Smooth muscle cell (in vitro differentiated cells): ENCODE data around the gene FAM13C. TPM values are rescaled to one million over a fixed set of nuclear protein-coding genes. Genes with fewer than 3 reads are reported as not detected.

Experiments
- DNase-seq: peaks from one replicate; lab custom pipeline; 2025; ENCODE audit not compliant: unreplicated experiment; lab: John Stamatoyannopoulos, UW
- H2AFZ ChIP-seq: fragments of 200-600 bp; sonication (generic); 2 replicates; pipeline ENCODE4 v1.6.0; 2016; ENCODE audit warnings: antibody characterized with exemption, low read depth, mild to moderate bottlenecking
- H3F3A ChIP-seq: fragments of 200-600 bp; sonication (generic); 2 replicates; pipeline ENCODE4 v1.6.0; 2017; ENCODE audit warnings: antibody characterized with exemption, low read depth
- H3K27ac ChIP-seq: fragments of 200-600 bp; sonication (generic); 2 replicates; pipeline ENCODE4 v1.5.1; 2016; ENCODE audit warnings: low read depth, mild to moderate bottlenecking
- H3K27me3 ChIP-seq: fragments of 200-600 bp; sonication (generic); 2 replicates; pipeline ENCODE4 v1.6.1; 2016; ENCODE audit warnings: low read depth, mild to moderate bottlenecking
- H3K36me3 ChIP-seq: fragments of 200-600 bp; sonication (generic); 2 replicates; pipeline ENCODE4 v1.5.1; 2016; ENCODE audit warnings: low read depth
- H3K4me1 ChIP-seq: fragments of 200-600 bp; sonication (generic); 2 replicates; pipeline ENCODE4 v1.5.1; 2016; ENCODE audit warnings: low read depth
- H3K4me2 ChIP-seq: fragments of 200-600 bp; sonication (generic); 2 replicates; pipeline ENCODE4 v1.6.0; 2016; ENCODE audit warnings: mild to moderate bottlenecking
- H3K4me3 ChIP-seq: fragments of 200-600 bp; sonication (generic); 2 replicates; pipeline ENCODE4 v1.5.1; 2016; ENCODE audit warnings: mild to moderate bottlenecking
- H3K79me2 ChIP-seq: fragments of 200-600 bp; sonication (generic); 2 replicates; pipeline ENCODE4 v1.6.0; 2016; ENCODE audit warnings: low read depth, mild to moderate bottlenecking
- H3K9ac ChIP-seq: fragments of 200-600 bp; sonication (generic); 2 replicates; pipeline ENCODE4 v1.6.0; 2016; ENCODE audit warnings: low read depth
- H3K9me3 ChIP-seq: fragments of 200-600 bp; sonication (generic); replicated peaks from 2 replicates; pipeline ENCODE4 v1.5.1; 2016; ENCODE audit warnings: low read depth
- H4K20me1 ChIP-seq: fragments of 200-600 bp; sonication (generic); 2 replicates; pipeline ENCODE4 v1.6.0; 2016; ENCODE audit warnings: low read depth
- WGBS: methylation state at CpG from one replicate; pipeline ENCODE4 v1.1.7; 2016; ENCODE audit warnings: low lambda C conversion rate; 5-methylcytosine and 5-hydroxymethylcytosine counted together
- polyA plus RNA-seq: library from polyadenylated mRNA; unstranded; fragments of >200 nt; fragmentation: Nextera tagmentation; extraction: Ambion mirVana; gene quantifications from 2 replicates; pipeline ENCODE4 v1.2.1, GENCODE V29; 2016
- total RNA-seq: library from RNA; depleted of rRNA; stranded (reverse); fragments of >200 nt; gene quantifications from 2 replicates; pipeline ENCODE4 v1.2.3, GENCODE V29; 2014
- TF ChIP-seq, protein P1 (sequence below): fragments of 200-600 bp; sonication (generic); IDR thresholded peaks from 2 replicates; pipeline ENCODE4 v1.5.1; 2017; ENCODE audit warnings: borderline replicate concordance, mild to moderate bottlenecking, antibody characterized with exemption; ENCODE audit not compliant: insufficient read depth, poor library complexity, severe bottlenecking

The FAM13C gene
- total and polyA plus RNA-seq, 2 experiments from 2014 or later: not detected

DNA sequence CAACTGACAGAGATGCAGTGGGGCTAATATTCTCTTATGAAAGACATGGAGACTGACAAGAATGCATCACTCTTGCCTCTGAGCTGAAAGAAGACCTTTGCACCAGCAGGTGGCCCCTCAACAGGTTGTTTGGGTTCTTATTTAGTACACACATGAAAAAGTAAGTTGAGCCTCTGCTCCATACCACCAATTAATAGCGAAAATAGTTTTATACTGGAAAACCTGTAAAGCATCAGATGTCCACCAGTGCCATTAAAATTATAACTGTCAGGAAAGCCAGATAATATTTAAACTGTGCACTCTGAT is 26.3 kb upstream of the FAM13C start:
- H3K27ac ChIP-seq: peak overlapping the region; percentile 94
- TF ChIP-seq, protein P1, sequence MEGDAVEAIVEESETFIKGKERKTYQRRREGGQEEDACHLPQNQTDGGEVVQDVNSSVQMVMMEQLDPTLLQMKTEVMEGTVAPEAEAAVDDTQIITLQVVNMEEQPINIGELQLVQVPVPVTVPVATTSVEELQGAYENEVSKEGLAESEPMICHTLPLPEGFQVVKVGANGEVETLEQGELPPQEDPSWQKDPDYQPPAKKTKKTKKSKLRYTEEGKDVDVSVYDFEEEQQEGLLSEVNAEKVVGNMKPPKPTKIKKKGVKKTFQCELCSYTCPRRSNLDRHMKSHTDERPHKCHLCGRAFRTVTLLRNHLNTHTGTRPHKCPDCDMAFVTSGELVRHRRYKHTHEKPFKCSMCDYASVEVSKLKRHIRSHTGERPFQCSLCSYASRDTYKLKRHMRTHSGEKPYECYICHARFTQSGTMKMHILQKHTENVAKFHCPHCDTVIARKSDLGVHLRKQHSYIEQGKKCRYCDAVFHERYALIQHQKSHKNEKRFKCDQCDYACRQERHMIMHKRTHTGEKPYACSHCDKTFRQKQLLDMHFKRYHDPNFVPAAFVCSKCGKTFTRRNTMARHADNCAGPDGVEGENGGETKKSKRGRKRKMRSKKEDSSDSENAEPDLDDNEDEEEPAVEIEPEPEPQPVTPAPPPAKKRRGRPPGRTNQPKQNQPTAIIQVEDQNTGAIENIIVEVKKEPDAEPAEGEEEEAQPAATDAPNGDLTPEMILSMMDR: no peak

DNA sequence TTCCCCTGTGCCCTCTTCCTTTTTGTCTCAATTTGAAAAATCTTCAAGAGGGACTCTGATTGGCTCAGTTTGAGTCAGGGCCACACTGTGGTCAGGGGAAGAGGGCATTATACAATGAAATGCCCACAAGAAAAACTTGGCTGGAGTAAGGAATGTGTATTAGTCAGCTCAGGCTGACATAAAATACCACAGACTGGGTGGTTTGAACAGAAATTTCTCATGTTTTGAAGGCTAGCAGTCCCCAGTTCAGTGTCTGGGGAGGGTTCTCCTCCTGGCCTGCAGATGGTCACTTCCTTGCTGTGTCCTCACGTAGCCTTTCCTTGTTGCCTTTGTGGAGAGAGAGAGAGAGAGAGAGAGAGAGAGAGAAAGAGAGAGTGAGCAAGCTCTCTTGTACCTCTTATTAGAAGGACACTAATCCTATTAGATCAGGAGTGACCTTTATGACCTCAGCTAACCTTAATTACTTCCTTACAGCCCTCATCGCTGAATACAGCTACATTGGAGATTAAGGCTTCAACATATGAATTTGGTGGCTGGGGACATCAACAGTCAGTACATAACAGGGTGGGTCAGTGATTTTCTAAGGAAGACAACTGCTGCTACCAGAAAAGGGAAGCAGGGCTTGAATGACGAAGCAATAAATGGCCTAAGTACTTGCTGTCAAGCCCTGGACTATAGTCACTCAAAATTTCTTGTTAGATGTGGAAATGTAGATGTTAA is 25.8 kb upstream of the FAM13C start:
- no peaks in the 10 kb centered on the region for H4K20me1 ChIP-seq
- DNase-seq: no peak
- peak overlapping the region; percentile 51 for H2AFZ ChIP-seq
- H3K9ac ChIP-seq: peak overlapping the region; percentile 42
- H3K9me3 ChIP-seq: no peaks in the 10 kb centered on the region
- peaks cover 31% of the 10 kb centered on the region for H3K4me1 ChIP-seq
- H3K4me2 ChIP-seq: peak overlapping the region; percentile 56
- H3K27me3 ChIP-seq: no peaks in the 10 kb centered on the region
- no peaks in the 10 kb centered on the region for H3K36me3 ChIP-seq
- peak overlapping the region; percentile 94 for H3K27ac ChIP-seq
- H3K4me3 ChIP-seq: no peak overlapping the region
- WGBS: 39% methylated on average over 3 of the region's 3 CpGs
- TF ChIP-seq, protein P1: no peak
- no peaks in the 10 kb centered on the region for H3K79me2 ChIP-seq
- H3F3A ChIP-seq: peaks cover 16% of the 10 kb centered on the region

More for the DNA sequence above, 26.3 kb upstream of the FAM13C start:
- H3K9me3 ChIP-seq: no peaks in the 10 kb centered on the region
- H3F3A ChIP-seq: peaks cover 16% of the 10 kb centered on the region
- 88% methylated on average over 1 of the region's 1 CpG for WGBS
- H3K9ac ChIP-seq: no peak overlapping the region
- no peak overlapping the region for H2AFZ ChIP-seq
- H3K4me2 ChIP-seq: no peak overlapping the region
- peaks cover 26% of the 10 kb centered on the region for H3K4me1 ChIP-seq
- no peaks in the 10 kb centered on the region for H4K20me1 ChIP-seq
- DNase-seq: no peak
- no peaks in the 10 kb centered on the region for H3K27me3 ChIP-seq
- H3K36me3 ChIP-seq: no peaks in the 10 kb centered on the region
- H3K79me2 ChIP-seq: no peaks in the 10 kb centered on the region
- no peak overlapping the region for H3K4me3 ChIP-seq

DNA sequence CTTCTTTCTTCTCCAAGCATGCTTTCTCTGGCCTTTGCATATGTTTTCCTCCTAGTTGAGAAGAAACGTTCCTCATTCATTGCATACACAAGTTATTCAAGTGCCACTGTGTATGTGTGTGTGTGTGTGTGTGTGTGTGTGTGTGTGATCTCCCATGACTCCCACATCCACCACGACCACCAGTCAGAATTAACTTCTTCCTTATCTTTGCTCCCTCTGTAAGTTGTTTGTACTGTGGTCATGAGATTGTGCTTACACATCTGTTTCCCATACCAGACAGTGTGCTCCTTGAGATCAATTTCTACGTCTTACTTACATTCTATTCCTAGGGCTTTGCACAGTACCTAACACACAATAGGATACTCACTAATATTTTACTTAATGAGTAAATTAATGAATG is 22.4 kb upstream of the FAM13C start:
- peaks cover 35% of the 10 kb centered on the region for H3K4me1 ChIP-seq
- no peak overlapping the region for H3K4me2 ChIP-seq
- no peaks in the 10 kb centered on the region for H3K36me3 ChIP-seq
- no peak overlapping the region for H3K4me3 ChIP-seq
- DNase-seq: no peak
- H3K27me3 ChIP-seq: no peaks in the 10 kb centered on the region
- peaks cover 16% of the 10 kb centered on the region for H3F3A ChIP-seq
- H3K9me3 ChIP-seq: no peaks in the 10 kb centered on the region
- H3K79me2 ChIP-seq: no peaks in the 10 kb centered on the region
- no peaks in the 10 kb centered on the region for H4K20me1 ChIP-seq
- no peak overlapping the region for H3K9ac ChIP-seq
- H3K27ac ChIP-seq: no peak overlapping the region
- TF ChIP-seq, protein P1: no peak
- H2AFZ ChIP-seq: no peak overlapping the region
- 28% methylated on average over 3 of the region's 3 CpGs for WGBS

DNA sequence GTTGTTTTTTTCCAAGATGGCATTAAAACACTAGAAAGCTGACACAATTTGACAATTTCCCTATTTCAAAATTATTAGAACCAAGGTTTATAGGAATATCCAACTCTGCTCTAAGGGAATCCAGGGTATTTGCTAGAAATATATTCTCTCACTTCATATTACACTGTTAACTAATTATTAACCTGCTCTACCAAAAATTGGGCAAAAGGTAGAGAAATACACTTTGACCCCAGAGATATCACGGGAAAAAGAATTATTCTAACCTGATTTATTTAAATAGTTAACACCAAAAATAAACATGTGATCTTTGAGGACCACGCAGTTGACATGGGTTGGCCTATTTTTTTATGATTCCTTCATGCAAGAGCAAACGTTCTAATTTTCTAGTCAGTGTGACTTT is 21.6 kb upstream of the FAM13C start:
- Histone ChIP-seq H3K4me3 (no peak overlapping the region), H3K9me3 (no peaks in the 10 kb centered on the region), H4K20me1 (no peaks in the 10 kb centered on the region)

More for the DNA sequence above, 21.6 kb upstream of the FAM13C start:
- no peak overlapping the region for H2AFZ ChIP-seq
- WGBS: 86% methylated on average over 3 of the region's 3 CpGs
- H3K27me3 ChIP-seq: no peaks in the 10 kb centered on the region
- peaks cover 16% of the 10 kb centered on the region for H3F3A ChIP-seq
- no peak overlapping the region for H3K9ac ChIP-seq
- no peaks in the 10 kb centered on the region for H3K79me2 ChIP-seq
- H3K4me2 ChIP-seq: no peak overlapping the region
- peaks cover 35% of the 10 kb centered on the region for H3K4me1 ChIP-seq
- DNase-seq: no peak
- TF ChIP-seq, protein P1: no peak
- peak overlapping the region; percentile 56 for H3K27ac ChIP-seq
- H3K36me3 ChIP-seq: no peaks in the 10 kb centered on the region
